K562 (cell line): ENCODE data around the gene CD47.

Experiments used
- ATF1 ChIP-seq, 2 experiments: fragments of 450-650 bp in 1 of 2; IDR thresholded peaks; 2 replicates each; pipeline ENCODE4 v1.6.1; 2016; ENCODE audit warnings: missing compliant biosample characterization in 1 of 2, missing genetic modification characterization in 1 of 2
- RAD21 ChIP-seq, 2 experiments: fragments of 250-450 bp in 1 of 2; fragments of 450-650 bp in 1 of 2; sonication (Bioruptor Pico) in 1 of 2; formaldehyde crosslinking in 1 of 2; IDR thresholded peaks in 1 of 2; conservative IDR thresholded peaks in 1 of 2; 2 replicates each; pipeline versions ENCODE4 v1.4.0 to v1.8.0; 2020 to 2022; ENCODE audit warnings: mild to moderate bottlenecking in 2 of 2, moderate library complexity in 1 of 2
- TAF1 ChIP-seq: IDR thresholded peaks from 2 replicates; pipeline ENCODE4 v1.6.1; 2011; ENCODE audit warnings: mild to moderate bottlenecking, low read length, moderate library complexity; ENCODE audit not compliant: insufficient read depth, control insufficient read depth, severe bottlenecking; ENCODE audit errors: extremely low read depth

DNA sequence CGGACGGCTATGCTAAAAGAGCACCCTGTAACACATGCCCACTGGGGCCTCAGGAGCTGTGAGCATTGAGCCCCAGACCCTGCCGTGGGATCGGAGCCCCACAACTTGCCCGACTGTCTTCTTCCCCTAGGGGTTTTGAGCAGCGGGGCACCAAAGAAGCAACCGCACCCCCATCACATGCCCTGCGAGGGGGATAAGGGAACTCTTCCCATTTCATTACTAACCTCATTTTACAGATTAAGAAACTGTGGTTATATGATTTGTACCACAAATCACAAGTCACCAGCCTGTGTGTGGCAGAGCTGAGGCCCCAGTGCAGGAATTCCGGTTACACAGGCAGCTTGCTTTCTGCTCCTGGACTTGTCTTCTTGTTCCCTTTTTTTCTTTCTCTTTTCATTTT lies 86.2 kb downstream of the CD47 start:
- no peak for TF ChIP-seq RAD21 (CRISPR knock-in tag; conservative IDR thresholded peaks at IDR 0.05 in 1 of 2, IDR thresholded peaks at IDR 0.05 in 1 of 2)
- TF ChIP-seq ATF1 (CRISPR knock-in tag; IDR thresholded peaks at IDR 0.05) = no peak
- TF ChIP-seq ATF1 (tag; IDR thresholded peaks at IDR 0.05) = no peak
- TF ChIP-seq TAF1 = no peak
